ENCODE data around the gene ELAVL1.

Gene ELAVL1

GRCh38 chr19:8005534-8006256, at the start of gene ELAVL1:
Gene ELAVL1, minus strand, starts transcription at chr19:8005641. Its CDS starts 13,826 bp downstream, at chr19:7991815.
- peak within 1 kb of the TSS; percentile 83 to 98 (median 94) for H3K4me2 ChIP-seq
- no peaks in the 10 kb centered on the region for H3K9me3 ChIP-seq (replicated peaks in 1 of 11)
- H3K36me3 ChIP-seq, result peaks cover 8 to 39% (median 22%) of the 10 kb centered on the region in 11 experiments; a peak in 21 of 22 replicates
- H4K20me1 ChIP-seq, result peaks cover 41 to 46% (median 44%) of the 10 kb centered on the region in 11 experiments
- H3K27me3 ChIP-seq, result no peaks in the 10 kb centered on the region
- H3K4me1 ChIP-seq, result peaks cover 38 to 51% (median 46%) of the 10 kb centered on the region in 10 experiments
- H3K27ac ChIP-seq, result peak within 1 kb of the TSS; percentile 73 to 93 (median 83)
- H3K4me3 ChIP-seq, result peak within 1 kb of the TSS; percentile 71 to 95 (median 80)
- H3K9ac ChIP-seq, result peak within 1 kb of the TSS; percentile 84 to 93 (median 89)
- TF ChIP-seq Cebpa-rat (IDR thresholded peaks at IDR 0.05), result no peak

GRCh38 chr19:8054169-8054568, 48.7 kb upstream of the ELAVL1 start:
- Histone ChIP-seq H3K4me1 (peaks cover 15 to 38% (median 27%) of the 10 kb centered on the region in 10 experiments), H3K4me2 (no peak overlapping the region), H3K4me3 (no peak overlapping the region), H3K27me3 (no peaks in the 10 kb centered on the region), H3K36me3 (no peaks in the 10 kb centered on the region), H4K20me1 (no peaks in the 10 kb centered on the region), H3K9ac (no peak overlapping the region), H3K27ac (no peak overlapping the region), H3K9me3 (replicated peaks in 1 of 11) (no peaks in the 10 kb centered on the region)
- no peak for TF ChIP-seq Cebpa-rat (IDR thresholded peaks at IDR 0.05)

- no peaks in the 10 kb centered on the region for H3K9me3 ChIP-seq (replicated peaks in 1 of 11)
- peak within 1 kb of the TSS in 8 of 11 experiments; percentile 51 to 79 (median 72); a peak in 15 of 22 replicates for H3K27ac ChIP-seq
- H3K36me3 ChIP-seq, result no peaks in the 10 kb centered on the region
- peak within 1 kb of the TSS; percentile 74 to 95 (median 85) for H3K4me2 ChIP-seq
- peaks cover 15 to 38% (median 27%) of the 10 kb centered on the region in 10 experiments for H3K4me1 ChIP-seq
- H4K20me1 ChIP-seq, result no peaks in the 10 kb centered on the region
- no peak for TF ChIP-seq Cebpa-rat (IDR thresholded peaks at IDR 0.05)
- H3K27me3 ChIP-seq, result no peaks in the 10 kb centered on the region
- peak within 1 kb of the TSS in 1 of 10 experiments; percentile 35; a peak in 2 of 20 replicates for H3K4me3 ChIP-seq
- H3K9ac ChIP-seq, result peak within 1 kb of the TSS in 5 of 11 experiments; percentile 36 to 51 (median 48); a peak in 6 of 22 replicates
These were observed 47.0 kb upstream of the ELAVL1 start, which contains the start of gene CCL25 for GRCh38 chr19:8052464-8052859. Gene CCL25, plus strand, starts transcription at chr19:8052760. Its CDS starts 290 bp downstream, at chr19:8053050.

- Histone ChIP-seq H3K9me3 (replicated peaks in 1 of 11) (no peaks in the 10 kb centered on the region), H4K20me1 (no peaks in the 10 kb centered on the region), H3K27me3 (no peaks in the 10 kb centered on the region), H3K4me2 (peak overlapping the region; percentile 66 to 95 (median 90)), H3K4me1 (peaks cover 15 to 46% (median 30%) of the 10 kb centered on the region in 10 experiments), H3K36me3 (no peaks in the 10 kb centered on the region), H3K9ac (peak overlapping the region; percentile 40 to 75 (median 63); a peak in 21 of 22 replicates), H3K27ac (peak overlapping the region in 9 of 11 experiments; percentile 47 to 79 (median 72); a peak in 18 of 22 replicates), H3K4me3 (peak overlapping the region; percentile 42 to 70 (median 60))
- no peak for TF ChIP-seq Cebpa-rat (IDR thresholded peaks at IDR 0.05)
These were observed 45.0 kb upstream of the ELAVL1 start for GRCh38 chr19:8050274-8051096.

- no peaks in the 10 kb centered on the region for H3K9me3 ChIP-seq (replicated peaks in 1 of 11)
- H3K36me3 ChIP-seq, result no peaks in the 10 kb centered on the region
- H3K4me2 ChIP-seq, result no peak overlapping the region
- H3K9ac ChIP-seq, result no peak overlapping the region
- no peak for TF ChIP-seq Cebpa-rat (IDR thresholded peaks at IDR 0.05)
- H3K4me1 ChIP-seq, result peaks cover 8 to 28% (median 21%) of the 10 kb centered on the region in 10 experiments
- no peaks in the 10 kb centered on the region for H4K20me1 ChIP-seq
- no peak overlapping the region for H3K4me3 ChIP-seq
- no peaks in the 10 kb centered on the region for H3K27me3 ChIP-seq
- no peak overlapping the region for H3K27ac ChIP-seq
These were observed 41.2 kb upstream of the ELAVL1 start for GRCh38 chr19:8046569-8047165.

- H3K36me3 ChIP-seq, result no peaks in the 10 kb centered on the region
- TF ChIP-seq Cebpa-rat (IDR thresholded peaks at IDR 0.05), result no peak
- no peak overlapping the region for H3K4me3 ChIP-seq
- H3K9me3 ChIP-seq (replicated peaks in 1 of 11), result no peaks in the 10 kb centered on the region
- H4K20me1 ChIP-seq, result no peaks in the 10 kb centered on the region
- no peaks in the 10 kb centered on the region for H3K27me3 ChIP-seq
- no peak overlapping the region for H3K4me2 ChIP-seq
- H3K4me1 ChIP-seq, result peaks cover 2 to 28% (median 21%) of the 10 kb centered on the region in 10 experiments
- no peak overlapping the region for H3K9ac ChIP-seq
- no peak overlapping the region for H3K27ac ChIP-seq
These were observed 40.6 kb upstream of the ELAVL1 start for GRCh38 chr19:8045872-8046568.

GRCh38 chr19:8044018-8044417, 38.6 kb upstream of the ELAVL1 start:
- Histone ChIP-seq H3K9me3 (replicated peaks in 1 of 11) (no peaks in the 10 kb centered on the region), H3K4me1 (peaks cover 0 to 20% (median 13%) of the 10 kb centered on the region in 10 experiments; a peak in 13 of 20 replicates), H3K9ac (no peak overlapping the region), H3K36me3 (no peaks in the 10 kb centered on the region), H3K4me2 (no peak overlapping the region), H3K4me3 (no peak overlapping the region), H3K27me3 (no peaks in the 10 kb centered on the region), H4K20me1 (no peaks in the 10 kb centered on the region), H3K27ac (no peak overlapping the region)
- TF ChIP-seq Cebpa-rat (IDR thresholded peaks at IDR 0.05), result no peak

- H3K27ac ChIP-seq, result no peak overlapping the region
- no peaks in the 10 kb centered on the region for H4K20me1 ChIP-seq
- TF ChIP-seq Cebpa-rat (IDR thresholded peaks at IDR 0.05), result no peak
- H3K4me1 ChIP-seq, result peaks cover 0 to 20% (median 13%) of the 10 kb centered on the region in 10 experiments; a peak in 13 of 20 replicates
- no peak overlapping the region for H3K4me3 ChIP-seq
- no peaks in the 10 kb centered on the region for H3K9me3 ChIP-seq (replicated peaks in 1 of 11)
- no peak overlapping the region for H3K9ac ChIP-seq
- no peaks in the 10 kb centered on the region for H3K36me3 ChIP-seq
- no peaks in the 10 kb centered on the region for H3K27me3 ChIP-seq
- no peak overlapping the region for H3K4me2 ChIP-seq
These were observed 37.5 kb upstream of the ELAVL1 start for GRCh38 chr19:8042900-8043299.
